GM18505 (cell line): Measurements from ENCODE around the gene CYTH4.
"Not testable (repeated sequence)": the region's sequence is repeated elsewhere in the genome, so short reads cannot be mapped to it uniquely, and the experiment has no call there.

Experiments
- ATAC-seq: cut with Tn5 transposase; IDR thresholded peaks from one replicate; pipeline ENCODE4 v1.9.1; 2021; ENCODE audit not compliant: unreplicated experiment
- POLR2A ChIP-seq: IDR thresholded peaks from 4 replicates; pipeline ENCODE4 v1.6.1; 2011; ENCODE audit warnings: borderline replicate concordance; ENCODE audit not compliant: insufficient read depth, insufficient read length; ENCODE audit errors: extremely low read depth

Gene CYTH4

GRCh38 chr22:37317698-37318210 lies 35.4 kb downstream of the CYTH4 start:
- TF ChIP-seq POLR2A, result no peak
- no peak for ATAC-seq

DNA sequence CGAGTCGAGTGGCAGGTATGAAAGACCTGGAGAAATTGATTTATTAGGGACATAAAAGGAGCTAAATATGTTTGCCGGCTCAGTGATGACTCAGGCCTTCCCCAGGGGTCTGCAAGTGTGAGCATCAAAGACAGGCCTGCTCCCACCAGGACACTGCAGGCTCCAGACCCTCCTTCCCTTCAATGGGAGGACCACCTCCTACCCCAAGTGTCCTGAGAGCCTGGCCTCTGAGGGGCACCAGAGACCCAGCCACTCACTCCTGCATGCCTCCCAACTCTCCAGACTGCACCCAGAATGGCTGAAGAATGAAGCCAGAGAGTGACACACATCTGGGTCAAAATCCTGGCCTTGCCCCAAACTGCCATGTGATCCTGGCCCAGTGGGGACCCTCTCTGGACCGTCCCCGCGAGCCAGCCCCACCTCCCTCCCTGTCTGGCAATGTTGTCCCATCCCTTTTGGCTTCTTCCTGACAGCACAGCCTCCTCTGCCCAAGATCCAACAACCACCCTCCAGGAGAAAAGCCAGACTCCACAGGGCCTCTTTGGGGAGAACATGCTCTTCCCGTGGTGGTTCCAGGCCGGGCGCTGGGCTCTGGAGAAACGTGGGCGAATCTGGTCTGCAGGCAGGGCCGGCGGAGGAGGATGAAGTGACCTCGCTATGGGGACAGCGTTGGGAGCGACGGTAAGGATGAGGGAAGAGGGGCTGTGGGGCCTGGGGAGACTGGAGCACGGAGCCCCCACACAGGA lies 36.2 kb downstream of the CYTH4 start:
- no peak for ATAC-seq

GRCh38 chr22:37319469-37319868 lies 37.2 kb downstream of the CYTH4 start:
- no peak for ATAC-seq
- no peak for TF ChIP-seq POLR2A

More for the DNA sequence above, 36.2 kb downstream of the CYTH4 start:
- TF ChIP-seq POLR2A, result no peak

DNA sequence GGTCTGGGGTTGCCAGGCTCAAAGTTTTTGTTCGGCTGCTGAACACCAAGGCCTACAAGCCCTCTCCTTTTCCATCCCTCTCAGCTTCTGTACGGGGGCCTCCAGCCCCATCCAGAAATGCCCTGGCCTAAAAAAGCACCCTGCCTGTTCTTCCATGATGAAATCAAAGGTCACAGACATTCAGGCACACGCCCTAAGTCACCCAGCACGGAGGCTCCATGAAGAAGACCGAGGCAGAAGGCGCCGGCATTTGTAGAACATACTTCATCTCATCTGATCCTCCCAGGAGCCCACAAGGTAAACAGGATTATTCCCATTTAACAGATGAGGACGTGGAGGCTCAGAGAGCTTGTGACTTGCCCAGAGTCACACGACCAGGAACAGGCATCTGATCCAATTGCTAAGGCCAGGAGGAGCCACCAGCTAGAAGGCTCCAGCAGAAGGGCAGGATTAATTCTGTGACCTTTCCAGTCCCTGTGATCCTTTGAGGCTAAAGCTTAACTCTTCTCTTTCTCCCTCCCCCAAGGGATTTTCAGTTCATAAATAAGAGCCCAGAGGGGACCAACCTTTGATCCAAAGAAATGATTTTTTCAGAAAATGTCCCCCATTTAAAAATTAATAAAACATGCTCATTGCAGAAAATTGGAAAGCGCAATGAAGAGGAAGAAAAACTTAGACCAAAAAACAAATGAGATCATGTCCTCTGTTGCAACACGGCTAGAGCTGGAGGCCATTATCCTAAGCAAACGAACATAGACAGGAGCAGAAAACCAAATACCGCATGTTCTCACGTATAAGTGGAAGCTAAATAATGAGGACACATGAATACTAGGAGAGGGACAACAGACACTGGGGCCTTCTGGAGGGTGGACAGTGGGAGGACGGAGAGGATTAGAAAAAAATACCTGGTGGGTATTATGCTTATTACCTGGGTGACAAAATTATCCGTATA lies 38.7 kb downstream of the CYTH4 start:
- TF ChIP-seq POLR2A, result no peak
- ATAC-seq, result no peak

GRCh38 chr22:37324340-37325038 lies 42.2 kb downstream of the CYTH4 start:
- no peak for TF ChIP-seq POLR2A
- no peak for ATAC-seq

DNA sequence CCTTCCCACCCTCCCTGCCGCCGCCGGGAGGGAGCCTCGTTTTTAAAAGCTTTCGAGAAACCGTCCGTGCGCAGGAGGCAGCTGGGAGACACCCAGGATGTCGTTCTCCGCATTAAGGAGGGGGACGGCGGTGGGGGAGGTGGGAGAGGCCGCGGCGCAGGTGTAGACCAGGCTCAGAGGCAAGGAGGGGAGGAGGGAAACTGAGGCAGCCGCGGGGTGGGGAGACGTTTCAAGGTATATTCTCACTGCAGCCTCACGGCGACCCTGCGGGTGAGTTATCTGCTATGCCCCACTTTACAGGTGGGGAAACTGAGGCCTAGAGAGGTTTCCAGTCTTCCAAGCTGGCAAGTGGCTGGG lies 42.7 kb downstream of the CYTH4 start:
- ATAC-seq, result no peak
- no peak for TF ChIP-seq POLR2A

DNA sequence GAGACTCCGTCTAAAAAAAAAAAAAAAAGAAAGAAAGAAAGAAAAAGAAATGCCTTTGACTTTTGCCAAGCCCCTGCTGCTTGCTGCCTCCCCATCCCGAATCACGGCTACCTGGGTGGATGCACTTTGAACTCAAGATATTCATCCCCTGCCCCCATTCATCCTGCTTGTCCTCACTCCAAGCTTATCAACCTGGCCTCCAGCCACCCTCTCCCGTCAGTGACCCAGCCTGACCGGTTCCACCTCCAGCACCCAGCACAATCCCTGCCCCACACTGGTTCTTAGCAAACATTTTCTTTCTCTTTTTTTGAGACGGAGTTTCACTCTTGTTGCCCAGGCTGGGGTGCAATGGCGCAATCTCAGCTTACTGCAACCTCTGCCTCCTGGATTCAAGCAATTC lies 44.4 kb downstream of the CYTH4 start:
- no peak for TF ChIP-seq POLR2A
- no peak for ATAC-seq

- no peak for ATAC-seq
- no peak for TF ChIP-seq POLR2A
These were observed 45.7 kb downstream of the CYTH4 start for GRCh38 chr22:37328017-37328416.

- not testable (repeated sequence) for ATAC-seq
These were observed 46.4 kb downstream of the CYTH4 start for GRCh38 chr22:37328538-37329237.

DNA sequence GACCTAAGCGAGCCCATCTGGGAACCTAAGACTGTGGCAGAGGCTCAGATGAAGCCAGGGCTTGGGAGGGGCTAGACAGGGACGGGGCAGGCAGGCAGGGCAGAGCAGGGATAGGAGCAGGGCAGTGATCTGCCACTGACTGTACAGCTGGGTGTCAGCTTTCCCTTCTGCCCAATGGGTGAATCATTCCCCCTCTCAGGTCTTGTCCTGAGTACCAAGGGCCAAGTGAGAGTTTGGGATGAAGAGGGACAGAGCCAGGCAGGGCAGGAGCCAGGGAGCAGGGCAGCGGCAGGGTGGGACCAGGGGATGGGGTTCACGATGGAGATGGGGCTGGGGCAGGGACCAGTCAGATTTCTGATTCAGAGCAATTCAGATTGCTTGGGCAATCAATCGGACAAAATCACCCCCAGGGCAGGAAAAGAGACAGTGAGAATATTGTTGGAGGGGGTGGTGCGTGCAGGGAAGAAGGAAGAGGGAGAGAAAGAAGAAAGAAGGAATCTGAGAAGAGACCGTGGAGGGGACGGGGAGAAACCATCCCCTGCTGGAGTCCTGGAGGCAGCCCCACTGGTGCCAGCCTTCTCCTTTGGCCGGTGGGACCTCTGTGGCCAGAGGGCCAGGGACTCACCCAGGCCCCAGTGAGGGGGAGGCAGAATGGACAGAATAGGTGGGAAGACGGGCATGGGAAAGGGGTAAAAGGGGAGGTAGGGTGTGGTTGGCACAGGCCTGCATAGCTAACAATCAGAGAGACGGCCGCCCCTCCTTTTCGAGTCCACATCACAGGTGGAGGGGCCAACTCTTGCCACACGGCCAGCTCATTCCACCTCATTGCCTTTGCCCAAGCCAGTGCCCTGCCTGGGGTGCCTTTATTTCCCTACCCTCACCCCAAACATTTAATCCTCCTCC lies 47.2 kb downstream of the CYTH4 start:
- no peak for ATAC-seq
- TF ChIP-seq POLR2A, result no peak

DNA sequence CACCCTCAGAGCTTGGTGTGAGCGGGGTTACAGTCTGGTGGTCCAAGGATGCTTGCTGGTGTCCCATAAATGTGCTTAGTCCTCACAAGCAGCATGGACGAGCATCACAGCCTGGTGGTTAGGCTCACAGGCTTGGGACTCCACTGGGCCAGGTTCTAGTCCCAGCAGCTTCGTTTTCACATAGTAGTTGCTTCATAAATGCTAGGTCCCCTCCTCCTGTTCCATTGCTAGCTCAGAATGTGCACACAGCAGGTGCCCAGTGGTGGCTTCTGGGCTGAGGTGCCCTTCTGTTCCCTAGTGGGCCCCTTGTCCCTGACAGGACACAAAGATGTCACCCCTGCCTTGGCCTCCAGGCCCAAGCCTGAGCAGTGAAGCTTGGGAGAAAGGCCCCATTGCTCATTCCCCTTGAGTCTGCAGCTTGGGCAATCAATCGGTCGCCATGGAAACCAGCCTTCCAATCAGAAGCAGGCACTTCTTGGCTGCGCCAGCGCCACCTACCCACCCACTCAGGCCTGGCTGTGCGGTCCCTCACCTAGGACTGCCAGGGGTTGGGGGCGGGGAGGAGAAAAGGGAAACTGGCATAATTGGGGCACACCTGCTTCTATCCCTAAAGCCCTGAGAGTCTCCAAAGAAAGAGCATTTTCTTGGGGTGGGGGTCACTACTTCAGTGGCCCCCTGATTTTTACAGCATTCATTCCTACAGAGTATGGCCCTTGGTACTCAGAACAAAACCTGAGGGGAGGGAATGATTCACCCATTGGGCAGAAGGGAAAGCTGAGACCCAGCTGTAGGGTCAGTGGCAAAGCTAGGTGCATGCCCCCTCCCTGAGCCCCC lies 48.1 kb downstream of the CYTH4 start:
- TF ChIP-seq POLR2A, result no peak
- ATAC-seq, result no peak
